Endothelial cell of umbilical vein (primary cell): Measurements from ENCODE around the gene TMEM169.

Experiments
- POLR2A ChIP-seq: IDR thresholded peaks from 2 replicates; pipeline ENCODE4 v1.6.1; 2012; ENCODE audit warnings: low read depth, mild to moderate bottlenecking, control low read depth, low read length
- TF ChIP-seq, protein P1 (sequence below), 2 donors: IDR thresholded peaks; 1 replicate in 1 of 2; 2 replicates in 1 of 2; pipeline ENCODE4 v1.5.1; 2011; ENCODE audit warnings: low read length in 2 of 2, mild to moderate bottlenecking in 2 of 2, moderate library complexity in 2 of 2, control low read depth in 1 of 2, inconsistent platforms in 1 of 2, low read depth in 1 of 2; ENCODE audit not compliant: insufficient read depth in 1 of 2; ENCODE audit errors: extremely low read depth in 1 of 2

DNA sequence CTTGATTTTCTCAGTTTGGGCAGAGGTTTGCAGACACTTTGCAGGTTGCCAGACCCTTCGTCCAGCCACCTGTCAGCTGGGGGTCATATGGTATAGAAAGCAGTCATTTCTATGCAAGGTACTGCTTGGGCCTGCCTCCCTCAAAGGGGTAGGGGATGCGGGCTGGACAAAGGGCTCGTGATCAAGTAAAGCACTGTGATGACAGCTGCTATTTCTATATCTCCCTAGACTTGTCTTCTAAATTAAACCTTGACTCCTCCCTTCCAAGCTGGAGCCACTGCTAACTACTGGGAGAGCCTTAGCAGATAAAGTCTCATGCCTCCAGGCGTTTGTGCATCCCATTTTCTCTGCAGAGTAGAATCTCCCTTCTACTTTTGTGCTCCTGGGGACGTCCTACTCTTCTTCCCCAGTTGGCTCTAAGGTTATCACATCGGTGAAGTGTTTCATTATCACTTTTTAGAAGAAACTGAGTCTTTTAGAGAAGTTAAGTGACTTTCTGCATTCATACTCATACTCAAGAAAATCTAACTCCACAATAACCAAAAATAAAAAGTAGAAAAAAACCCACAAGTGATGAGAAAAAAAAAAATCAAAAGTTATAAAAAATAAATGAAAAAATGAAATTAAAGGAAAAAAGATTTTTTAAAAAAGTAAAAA is 26.7 kb downstream of the TMEM169 start:
- no peak for TF ChIP-seq POLR2A
- TF ChIP-seq, protein P1, sequence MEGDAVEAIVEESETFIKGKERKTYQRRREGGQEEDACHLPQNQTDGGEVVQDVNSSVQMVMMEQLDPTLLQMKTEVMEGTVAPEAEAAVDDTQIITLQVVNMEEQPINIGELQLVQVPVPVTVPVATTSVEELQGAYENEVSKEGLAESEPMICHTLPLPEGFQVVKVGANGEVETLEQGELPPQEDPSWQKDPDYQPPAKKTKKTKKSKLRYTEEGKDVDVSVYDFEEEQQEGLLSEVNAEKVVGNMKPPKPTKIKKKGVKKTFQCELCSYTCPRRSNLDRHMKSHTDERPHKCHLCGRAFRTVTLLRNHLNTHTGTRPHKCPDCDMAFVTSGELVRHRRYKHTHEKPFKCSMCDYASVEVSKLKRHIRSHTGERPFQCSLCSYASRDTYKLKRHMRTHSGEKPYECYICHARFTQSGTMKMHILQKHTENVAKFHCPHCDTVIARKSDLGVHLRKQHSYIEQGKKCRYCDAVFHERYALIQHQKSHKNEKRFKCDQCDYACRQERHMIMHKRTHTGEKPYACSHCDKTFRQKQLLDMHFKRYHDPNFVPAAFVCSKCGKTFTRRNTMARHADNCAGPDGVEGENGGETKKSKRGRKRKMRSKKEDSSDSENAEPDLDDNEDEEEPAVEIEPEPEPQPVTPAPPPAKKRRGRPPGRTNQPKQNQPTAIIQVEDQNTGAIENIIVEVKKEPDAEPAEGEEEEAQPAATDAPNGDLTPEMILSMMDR (IDR thresholded peaks at IDR 0.05; ENCODE audit: extremely low read depth in 1 of 2, insufficient read depth in 1 of 2, low read depth in 1 of 2, low read length in 2 of 2) = no peak
